A549 treated with dexamethasone at 1 μM for 4 hours (cell line): Measurements from ENCODE around the gene LRRC3. TPM values are rescaled to one million over a fixed set of nuclear protein-coding genes. Genes with fewer than 3 reads are reported as not detected.

ENCODE experiments used
- total RNA-seq: library from RNA; stranded (reverse); fragments of 200-300 nt; extraction: Qiagen RNA extraction; gene quantifications from 5 replicates; pipeline ENCODE4 v1.2.3, GENCODE V29; 2022

The LRRC3 gene, protein sequence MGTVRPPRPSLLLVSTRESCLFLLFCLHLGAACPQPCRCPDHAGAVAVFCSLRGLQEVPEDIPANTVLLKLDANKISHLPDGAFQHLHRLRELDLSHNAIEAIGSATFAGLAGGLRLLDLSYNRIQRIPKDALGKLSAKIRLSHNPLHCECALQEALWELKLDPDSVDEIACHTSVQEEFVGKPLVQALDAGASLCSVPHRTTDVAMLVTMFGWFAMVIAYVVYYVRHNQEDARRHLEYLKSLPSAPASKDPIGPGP
- total RNA-seq: 1.7 to 2.5 TPM (median 2.4 TPM) in 5 replicates

GRCh38 chr21:44454747-44455523 lies at the start of gene LRRC3:
Gene LRRC3, plus strand, starts transcription at chr21:44455510. Its CDS starts 1,135 bp downstream, at chr21:44456645.

Other genes starting within 250 kb of the LRRC3 start
- 4.0 to 5.6 TPM (median 4.5 TPM) in 5 replicates for gene ICOSLG, start 214.6 kb upstream of the LRRC3 start, total RNA-seq
- gene DNMT3L, start 193.6 kb upstream of the LRRC3 start, total RNA-seq: not detected in 5 replicates
- gene AIRE, start 169.6 kb upstream of the LRRC3 start, total RNA-seq: not detected in 5 replicates
- gene PFKL, start 155.5 kb upstream of the LRRC3 start, total RNA-seq: 34.4 to 59.5 TPM (median 51.7 TPM) in 5 replicates
- 5.1 to 8.7 TPM (median 6.7 TPM) in 5 replicates for gene CFAP410, start 116.1 kb upstream of the LRRC3 start, total RNA-seq
- 6.5 to 9.8 TPM (median 7.8 TPM) in 5 replicates for gene TRPM2, start 101.9 kb upstream of the LRRC3 start, total RNA-seq
- not detected in 5 replicates for gene KRTAP10-1, start 84.7 kb downstream of the LRRC3 start, total RNA-seq
- gene KRTAP10-2, start 96.0 kb downstream of the LRRC3 start, total RNA-seq: not detected in 5 replicates
- gene KRTAP10-3, start 103.3 kb downstream of the LRRC3 start, total RNA-seq: not detected in 5 replicates
- gene KRTAP10-4, start 118.2 kb downstream of the LRRC3 start, total RNA-seq: not detected in 5 replicates
- gene KRTAP10-5, start 125.1 kb downstream of the LRRC3 start, total RNA-seq: not detected in 5 replicates
- not detected in 5 replicates for gene KRTAP10-6, start 137.0 kb downstream of the LRRC3 start, total RNA-seq
- not detected in 5 replicates for gene KRTAP10-7, start 145.1 kb downstream of the LRRC3 start, total RNA-seq
- gene KRTAP10-8, start 156.6 kb downstream of the LRRC3 start, total RNA-seq: not detected in 5 replicates
- not detected in 5 replicates for gene KRTAP10-9, start 171.6 kb downstream of the LRRC3 start, total RNA-seq
- not detected in 5 replicates for gene KRTAP10-10, start 181.8 kb downstream of the LRRC3 start, total RNA-seq
- gene KRTAP10-11, start 190.9 kb downstream of the LRRC3 start, total RNA-seq: not detected in 5 replicates
- not detected in 5 replicates for gene KRTAP12-4, start 199.1 kb downstream of the LRRC3 start, total RNA-seq
- gene KRTAP12-3, start 202.4 kb downstream of the LRRC3 start, total RNA-seq: not detected in 5 replicates
- not detected in 5 replicates for gene KRTAP12-2, start 211.4 kb downstream of the LRRC3 start, total RNA-seq
- gene KRTAP12-1, start 226.7 kb downstream of the LRRC3 start, total RNA-seq: not detected in 5 replicates
- not detected in 5 replicates for gene KRTAP10-12, start 241.7 kb downstream of the LRRC3 start, total RNA-seq